ENCODE results near the gene FRMPD2.

- TF ChIP-seq CTCF (IDR thresholded peaks at IDR 0.05; ENCODE audit: low read depth, low read length, poor library complexity, severe bottlenecking) (no peak), EZH2phosphoT487 (IDR thresholded peaks at IDR 0.05; ENCODE audit: borderline replicate concordance, low read length) (no peak)
Measured at GRCh38 chr10:48216204-48216505, 58.3 kb downstream of the FRMPD2 start.

All from DOHH2 (cell line).